ENCODE results near the gene ARHGAP44. TPM values are rescaled to one million over a fixed set of nuclear protein-coding genes. Genes with fewer than 3 reads are reported as not detected.

Gene ARHGAP44
- total and polyA plus RNA-seq, 2 of the 13 experiments (the other 11 are each of a cell fraction or from before 2014, with no cell fraction given) = 0.79 to 3.1 TPM

GRCh38 chr17:12985431-12986293 is 196.4 kb downstream of the ARHGAP44 start (continued):
- TF ChIP-seq CBX2 (IDR thresholded peaks at IDR 0.05; ENCODE audit: low read depth, low read length) = no peak
- TF ChIP-seq CBX2 (CRISPR knock-in tag; IDR thresholded peaks at IDR 0.05; ENCODE audit: low read depth) = no peak
- no peak for TF ChIP-seq HNRNPUL1 (IDR thresholded peaks at IDR 0.05; ENCODE audit: low read depth, low read length)

DNA sequence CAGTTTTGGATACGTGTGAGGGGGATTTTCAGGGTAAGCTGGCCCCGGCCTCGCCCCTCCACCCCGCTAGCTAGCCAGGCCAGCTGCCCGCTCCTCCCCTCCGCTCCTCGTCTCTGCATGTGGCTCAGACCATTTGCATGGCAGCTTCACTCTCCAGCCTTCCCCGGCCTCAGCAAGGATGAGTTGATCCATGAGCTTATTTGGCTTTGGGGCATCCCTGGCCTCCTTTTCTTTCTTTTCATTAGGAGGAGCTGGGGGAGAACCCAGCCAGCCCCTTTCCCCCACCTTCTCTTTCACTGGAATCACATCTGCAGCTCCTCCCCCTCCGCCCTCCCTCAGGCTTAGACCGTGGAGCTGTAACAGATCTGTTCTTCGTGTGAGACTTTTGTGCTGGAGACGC is 197.8 kb downstream of the ARHGAP44 start:
- H3K4me3 ChIP-seq (replicated peaks in 1 of 3; ENCODE audit: insufficient read depth in 1 of 3, low read depth in 2 of 3, low read length in 3 of 3) = no peak overlapping the region
- no peaks in the 10 kb centered on the region for H3K27me3 ChIP-seq (ENCODE audit: control insufficient read depth in 1 of 2, insufficient read depth in 2 of 2, low read length in 2 of 2)
- DNase-seq (ENCODE audit: low spot score) (no peak), ATAC-seq (no peak), FAIRE-seq (no peak)
- H3K4me2 ChIP-seq (ENCODE audit: low read depth, low read length) = no peak overlapping the region
- H3K9me3 ChIP-seq (ENCODE audit: low read length) = no peaks in the 10 kb centered on the region
- ChIA-PET CTCF (ENCODE audit: low intra/inter-chr PET ratio, low total read pairs) (no interaction called here), POLR2A (no interaction called here)
- no peak for TF ChIP-seq RNF2 (conservative IDR thresholded peaks at IDR 0.05; ENCODE audit: low read depth)
- no peak for TF ChIP-seq ARHGAP35 (CRISPR knock-in tag; IDR thresholded peaks at IDR 0.05; ENCODE audit: borderline replicate concordance)
- TF ChIP-seq FOXO4 (CRISPR knock-in tag; conservative IDR thresholded peaks at IDR 0.05) = no peak
- no peak for TF ChIP-seq SRF (IDR thresholded peaks at IDR 0.05; ENCODE audit: low read depth, low read length)
- TF ChIP-seq, protein P1, sequence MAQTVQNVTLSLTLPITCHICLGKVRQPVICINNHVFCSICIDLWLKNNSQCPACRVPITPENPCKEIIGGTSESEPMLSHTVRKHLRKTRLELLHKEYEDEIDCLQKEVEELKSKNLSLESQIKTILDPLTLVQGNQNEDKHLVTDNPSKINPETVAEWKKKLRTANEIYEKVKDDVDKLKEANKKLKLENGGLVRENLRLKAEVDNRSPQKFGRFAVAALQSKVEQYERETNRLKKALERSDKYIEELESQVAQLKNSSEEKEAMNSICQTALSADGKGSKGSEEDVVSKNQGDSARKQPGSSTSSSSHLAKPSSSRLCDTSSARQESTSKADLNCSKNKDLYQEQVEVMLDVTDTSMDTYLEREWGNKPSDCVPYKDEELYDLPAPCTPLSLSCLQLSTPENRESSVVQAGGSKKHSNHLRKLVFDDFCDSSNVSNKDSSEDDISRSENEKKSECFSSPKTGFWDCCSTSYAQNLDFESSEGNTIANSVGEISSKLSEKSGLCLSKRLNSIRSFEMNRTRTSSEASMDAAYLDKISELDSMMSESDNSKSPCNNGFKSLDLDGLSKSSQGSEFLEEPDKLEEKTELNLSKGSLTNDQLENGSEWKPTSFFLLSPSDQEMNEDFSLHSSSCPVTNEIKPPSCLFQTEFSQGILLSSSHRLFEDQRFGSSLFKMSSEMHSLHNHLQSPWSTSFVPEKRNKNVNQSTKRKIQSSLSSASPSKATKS (CRISPR knock-in tag; IDR thresholded peaks at IDR 0.05) = no peak
- TF ChIP-seq, protein P2, sequence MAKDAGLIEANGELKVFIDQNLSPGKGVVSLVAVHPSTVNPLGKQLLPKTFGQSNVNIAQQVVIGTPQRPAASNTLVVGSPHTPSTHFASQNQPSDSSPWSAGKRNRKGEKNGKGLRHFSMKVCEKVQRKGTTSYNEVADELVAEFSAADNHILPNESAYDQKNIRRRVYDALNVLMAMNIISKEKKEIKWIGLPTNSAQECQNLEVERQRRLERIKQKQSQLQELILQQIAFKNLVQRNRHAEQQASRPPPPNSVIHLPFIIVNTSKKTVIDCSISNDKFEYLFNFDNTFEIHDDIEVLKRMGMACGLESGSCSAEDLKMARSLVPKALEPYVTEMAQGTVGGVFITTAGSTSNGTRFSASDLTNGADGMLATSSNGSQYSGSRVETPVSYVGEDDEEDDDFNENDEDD (CRISPR knock-in tag; IDR thresholded peaks at IDR 0.05; ENCODE audit: borderline replicate concordance) = no peak
- no peak for TF ChIP-seq ZC3H4 (CRISPR knock-in tag; IDR thresholded peaks at IDR 0.05; ENCODE audit: borderline replicate concordance)
- no peak for TF ChIP-seq REL (CRISPR knock-in tag; conservative IDR thresholded peaks at IDR 0.05)
- TF ChIP-seq TOPORS (CRISPR knock-in tag; IDR thresholded peaks at IDR 0.05) = no peak
- no peak for TF ChIP-seq RBM39 (IDR thresholded peaks at IDR 0.05; ENCODE audit: low read depth, low read length, poor library complexity, severe bottlenecking)
- peaks cover 0 to 7% of the 10 kb centered on the region in 2 experiments; a peak in 2 of 5 replicates for H3K36me3 ChIP-seq (replicated peaks in 1 of 2; ENCODE audit: control insufficient read depth in 1 of 2, insufficient read depth in 2 of 2, low read length in 2 of 2)
- 67% methylated on average over 12 of the region's 12 CpGs for WGBS (ENCODE audit: low lambda C conversion rate)
- in situ Hi-C loops (cut with HindIII; ENCODE audit: extremely low pct_ligation_motif_present, low pct_unique_long_range_greater_than_20kb) = no loop called here
- no peaks in the 10 kb centered on the region for H4K20me1 ChIP-seq (ENCODE audit: insufficient read depth, low read length)
- no peak overlapping the region for H2AFZ ChIP-seq (ENCODE audit: low read length)
- intact Hi-C loops (cut with micrococcal nuclease; ENCODE audit: unreplicated experiment) = no loop called here
- no peak overlapping the region for H3K9ac ChIP-seq (ENCODE audit: insufficient read depth, low read depth, low read length)
- BruUV-seq (replicated peaks) = no TSS peak
- no peaks in the 10 kb centered on the region for H3K79me2 ChIP-seq (ENCODE audit: insufficient read depth, low read length)
- no peak overlapping the region for H3K27ac ChIP-seq (ENCODE audit: extremely low read length, insufficient read depth, low read length)
- peaks cover 13% of the 10 kb centered on the region for H3K4me1 ChIP-seq (ENCODE audit: insufficient read depth, low read length)

Measured in HepG2 (cell line).